Fibroblast of peridontal ligament (primary cell): ENCODE results near the gene GNAQ.

Source experiments
- DNase-seq: peaks from one replicate; pipeline ENCODE4 v3.0.0-alpha.2; 2010; ENCODE audit errors: extremely low read depth

GNAQ gene

DNA sequence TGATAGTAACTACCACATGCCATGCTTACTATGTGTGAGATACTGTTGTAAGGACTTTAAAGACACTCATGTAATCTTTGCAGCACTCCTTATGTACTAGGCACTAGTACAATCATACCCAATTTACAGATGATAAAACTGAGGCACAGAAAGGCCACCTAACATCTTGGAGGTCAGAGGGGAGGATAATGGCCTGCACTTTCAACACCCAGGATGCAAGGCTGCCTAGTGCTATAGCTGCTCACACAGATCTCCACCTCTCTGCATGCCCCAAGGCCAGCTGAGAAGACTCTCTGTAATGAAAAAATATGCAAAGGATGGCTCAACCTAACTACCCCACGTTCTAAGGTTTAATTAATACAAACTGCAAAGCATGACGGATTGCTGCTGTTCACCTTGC, 57.2 kb downstream of the GNAQ start:
- DNase-seq, result no peak

GRCh38 chr9:77969083-77969482, 62.5 kb downstream of the GNAQ start:
- DNase-seq, result no peak

GRCh38 chr9:77968506-77968905, 63.1 kb downstream of the GNAQ start:
- no peak for DNase-seq

- no peak for DNase-seq
Observed at GRCh38 chr9:77966718-77967117, 64.9 kb downstream of the GNAQ start.

GRCh38 chr9:77965445-77966123, 66.0 kb downstream of the GNAQ start:
- no peak for DNase-seq

GRCh38 chr9:77964258-77964657, 67.4 kb downstream of the GNAQ start:
- DNase-seq, result no peak

- no peak for DNase-seq
Observed at GRCh38 chr9:77961541-77961940, 70.1 kb downstream of the GNAQ start.

GRCh38 chr9:77960356-77961153, 71.1 kb downstream of the GNAQ start:
- peak; percentile 46 for DNase-seq

DNA sequence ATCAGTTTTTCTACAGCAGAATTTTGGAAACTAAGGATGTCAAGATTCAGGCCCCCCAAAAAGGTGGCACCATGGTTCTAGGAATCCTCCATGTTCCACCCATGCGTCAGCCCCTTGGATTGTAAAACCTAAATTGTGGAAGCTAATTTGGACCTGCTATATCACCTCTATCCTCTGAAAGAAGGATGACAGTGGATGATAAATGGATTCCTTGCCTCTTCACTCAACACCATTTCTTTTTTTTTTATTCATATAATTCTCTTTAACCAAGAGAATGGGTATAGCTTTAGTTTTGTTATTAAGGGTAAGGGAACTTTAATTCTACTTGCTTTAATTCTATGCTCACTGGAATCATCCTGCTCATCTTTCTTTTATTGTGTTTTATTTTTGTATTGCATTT, 71.8 kb downstream of the GNAQ start:
- no peak for DNase-seq

GRCh38 chr9:77957652-77958051, 74.0 kb downstream of the GNAQ start:
- DNase-seq, result no peak

DNA sequence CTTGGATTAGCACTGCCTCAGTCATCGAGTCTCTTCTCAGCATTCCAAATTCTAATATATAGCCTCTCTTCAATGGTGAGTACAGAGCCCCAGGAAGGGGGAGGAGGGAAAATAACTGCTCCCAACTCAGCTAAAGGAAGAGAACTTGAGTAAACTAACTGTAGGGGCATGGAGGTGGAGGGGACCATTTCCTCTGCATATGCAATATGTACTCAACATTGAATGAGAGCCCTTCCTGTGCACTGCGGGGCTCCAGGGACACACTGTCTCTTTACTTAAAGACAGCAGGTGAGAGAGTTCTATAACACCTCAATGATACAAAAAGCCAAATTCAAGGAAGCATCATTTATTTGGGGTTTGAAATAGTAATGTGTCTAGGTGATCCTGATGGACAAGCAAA, 75.1 kb downstream of the GNAQ start:
- no peak for DNase-seq

- DNase-seq, result peak; percentile 39
Observed at GRCh38 chr9:77954666-77955015, 77.0 kb downstream of the GNAQ start.

GRCh38 chr9:77954013-77954665, 77.5 kb downstream of the GNAQ start:
- peak; percentile 71 for DNase-seq

- peak; percentile 66 for DNase-seq
Observed at GRCh38 chr9:77953590-77953989, 78.0 kb downstream of the GNAQ start.

DNA sequence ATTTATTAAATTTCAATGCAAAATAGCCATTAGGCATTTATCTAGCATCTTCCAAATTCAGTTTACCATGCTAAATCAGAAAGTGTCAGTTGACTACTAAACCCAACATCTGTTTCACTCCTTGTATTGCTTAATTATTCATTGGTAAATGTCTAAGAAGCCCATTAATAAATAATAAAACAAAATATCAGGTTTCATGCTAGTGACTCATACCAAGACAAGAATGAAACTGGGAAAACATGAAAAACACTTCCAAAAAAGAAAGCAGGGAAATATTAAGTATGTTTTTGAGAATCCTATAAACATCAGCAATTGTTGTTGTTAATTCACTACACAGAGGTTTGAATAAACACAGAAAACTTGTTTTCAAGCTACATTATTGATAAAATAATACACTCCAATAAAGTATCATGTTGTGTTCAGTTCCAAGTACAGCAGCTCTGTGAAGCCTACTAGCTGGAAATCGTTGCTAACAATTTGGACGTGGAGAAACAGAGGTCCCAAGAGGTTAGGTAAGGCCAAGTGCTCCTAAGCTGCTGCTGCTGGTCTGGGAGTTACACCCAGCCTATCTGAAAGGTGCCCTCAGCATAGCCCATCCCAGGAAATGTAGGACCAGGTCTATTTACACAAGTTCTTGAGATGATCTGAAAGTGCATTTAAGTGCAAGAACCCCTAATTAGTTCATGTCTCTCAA, 78.8 kb downstream of the GNAQ start:
- DNase-seq, result peak; percentile 51

DNA sequence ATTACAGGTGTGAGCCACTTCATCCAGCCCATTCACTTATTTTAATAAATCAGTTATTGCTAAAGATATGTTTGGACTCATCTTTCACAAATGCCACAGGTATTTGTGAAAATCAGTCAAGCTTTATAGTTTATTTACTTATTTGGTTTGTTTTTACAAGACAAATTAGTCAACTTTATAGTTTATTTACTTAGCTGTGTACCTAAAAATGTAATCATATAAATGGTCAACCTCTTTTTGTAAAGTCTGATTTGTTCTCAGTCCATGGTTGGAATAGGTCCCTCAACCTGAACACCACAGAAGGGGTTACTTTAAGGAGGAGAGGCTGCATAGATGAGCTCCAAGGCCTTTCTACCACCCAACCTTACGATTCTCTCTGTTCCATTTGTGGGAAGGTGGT, 80.2 kb downstream of the GNAQ start:
- DNase-seq, result no peak

- DNase-seq, result no peak
Observed at GRCh38 chr9:77949751-77950436, 81.7 kb downstream of the GNAQ start.

DNA sequence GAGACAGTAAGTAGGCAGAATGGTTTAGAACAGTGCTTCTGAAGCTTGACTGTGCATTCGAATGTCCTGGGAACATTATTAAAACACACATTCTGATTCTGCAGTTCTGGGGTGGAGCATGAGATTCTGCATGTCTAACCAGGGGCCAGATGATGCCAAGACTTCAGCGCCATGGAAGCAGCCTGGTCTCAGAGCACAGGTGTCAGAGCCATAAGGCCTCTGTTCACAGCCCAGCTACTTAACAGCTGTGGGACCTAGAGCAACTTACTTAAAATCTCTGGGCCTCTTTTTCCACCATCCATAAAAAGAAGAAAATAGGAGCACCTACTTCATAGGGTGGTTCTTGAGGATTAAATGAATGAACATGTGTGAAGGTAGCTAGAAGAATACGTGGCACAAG, 84.0 kb downstream of the GNAQ start:
- DNase-seq, result no peak

- no peak for DNase-seq
Observed at GRCh38 chr9:77946969-77947620, 84.5 kb downstream of the GNAQ start.

- no peak for DNase-seq
Observed at GRCh38 chr9:77946296-77946695, 85.3 kb downstream of the GNAQ start.

DNA sequence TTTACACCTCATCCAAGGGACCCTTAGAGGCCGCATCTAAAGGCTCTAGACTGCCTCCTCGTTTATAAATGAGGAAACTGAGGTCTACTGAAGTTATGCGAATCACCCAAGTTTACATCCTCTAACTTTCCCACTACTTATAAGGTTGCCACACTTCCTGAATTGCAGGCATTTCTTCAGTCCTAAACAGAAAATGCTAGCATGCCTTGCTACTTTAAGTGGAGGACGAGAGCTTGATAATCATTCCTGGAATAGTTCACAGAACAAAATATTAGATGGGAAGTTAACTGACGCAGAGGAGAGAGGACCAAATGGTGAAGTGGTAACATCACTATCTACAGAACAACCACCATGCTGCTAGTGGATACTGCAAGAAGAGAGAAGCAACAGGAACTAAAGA, 85.8 kb downstream of the GNAQ start:
- DNase-seq, result peak; percentile 48
